ENCODE results near the gene TP53INP2. TPM values are rescaled to one million over a fixed set of nuclear protein-coding genes. Genes with fewer than 3 reads are reported as not detected.

Gene TP53INP2
- polyA plus RNA-seq, 3 donors, result 0.46 to 20.6 (median 0.66) TPM

GRCh38 chr20:34705397-34706301, 1.5 kb downstream of the TP53INP2 start:
- Histone ChIP-seq H3K27ac (ENCODE audit: low read depth in 1 of 2, low read length in 2 of 2) (peak overlapping the region in 1 of 2 donors; percentile 94), H3K4me2 (replicated peaks; ENCODE audit: extremely low read depth, low read length, poor library complexity, severe bottlenecking) (peak overlapping the region; percentile 93), H3K9me3 (replicated peaks in 1 of 2; ENCODE audit: control insufficient read depth in 1 of 2, insufficient read depth in 1 of 2, low read length in 2 of 2) (no peaks in the 10 kb centered on the region), H3K79me2 (ENCODE audit: insufficient read depth, low read length) (no peaks in the 10 kb centered on the region), H3K36me3 (replicated peaks in 1 of 2; ENCODE audit: control insufficient read depth in 1 of 2, insufficient read depth in 2 of 2, low read length in 2 of 2) (no peaks in the 10 kb centered on the region), H2AFZ (ENCODE audit: insufficient read depth, low read depth, low read length, poor library complexity, severe bottlenecking) (no peak overlapping the region), H3K4me3 (replicated peaks in 1 of 3; ENCODE audit: low read depth in 2 of 3, low read length in 3 of 3) (peak overlapping the region in 1 of 3 experiments; percentile 82), H3K4me1 (ENCODE audit: control insufficient read depth in 1 of 2, insufficient read depth in 2 of 2, low read length in 2 of 2) (peaks cover 36 to 50% of the 10 kb centered on the region in 2 donors), H3K9ac (ENCODE audit: insufficient read depth, low read length, poor library complexity, severe bottlenecking) (peak overlapping the region; percentile 98), H3K27me3 (ENCODE audit: control insufficient read depth in 2 of 2, insufficient read depth in 2 of 2, low read length in 2 of 2) (peaks cover 4 to 28% of the 10 kb centered on the region in 2 donors), H4K20me1 (ENCODE audit: insufficient read depth, low read length) (peaks cover 5% of the 10 kb centered on the region)
- intact Hi-C loops (cut with micrococcal nuclease), result loop anchor here (2.0 to 5.0 kb wide), 4 partner anchors 29 to 168 kb away; partner anchors contain the start of genes MAP1LC3A (in 1 of the 2) and PIGU (in 1 of the 2)
- Mint-ChIP-seq H3K4me3 (peak overlapping the region; percentile 86 to 92), H3K27ac (peak overlapping the region in 6 of 7 donors; percentile 94 to 97 (median 96)), H3K27me3 (ENCODE audit: low read depth in 3 of 3) (peaks cover 26 to 38% (median 30%) of the 10 kb centered on the region in 3 donors), H3K4me1 (peaks cover 46% of the 10 kb centered on the region), H3K36me3 (peaks cover 0 to 11% of the 10 kb centered on the region in 2 donors), H3K9me3 (no peaks in the 10 kb centered on the region)
- peak; percentile 41 for TF ChIP-seq CTCF (IDR thresholded peaks at IDR 0.05)
- DNase-seq, result peak; percentile 50 to 72 (median 51)
- WGBS (ENCODE audit: insufficient coverage), result 100% methylated on average over 1 of the region's 6 CpGs

GRCh38 chr20:34706302-34706875, 2.2 kb downstream of the TP53INP2 start:
- Histone ChIP-seq H3K79me2 (ENCODE audit: insufficient read depth, low read length) (no peaks in the 10 kb centered on the region), H3K27ac (ENCODE audit: low read depth in 1 of 2, low read length in 2 of 2) (no peak overlapping the region), H2AFZ (ENCODE audit: insufficient read depth, low read depth, low read length, poor library complexity, severe bottlenecking) (no peak overlapping the region), H3K9me3 (replicated peaks in 1 of 2; ENCODE audit: control insufficient read depth in 1 of 2, insufficient read depth in 1 of 2, low read length in 2 of 2) (no peaks in the 10 kb centered on the region), H3K4me2 (replicated peaks; ENCODE audit: extremely low read depth, low read length, poor library complexity, severe bottlenecking) (no peak overlapping the region), H3K4me1 (ENCODE audit: control insufficient read depth in 1 of 2, insufficient read depth in 2 of 2, low read length in 2 of 2) (peaks cover 38 to 51% of the 10 kb centered on the region in 2 donors), H3K36me3 (replicated peaks in 1 of 2; ENCODE audit: control insufficient read depth in 1 of 2, insufficient read depth in 2 of 2, low read length in 2 of 2) (no peaks in the 10 kb centered on the region), H3K9ac (ENCODE audit: insufficient read depth, low read length, poor library complexity, severe bottlenecking) (no peak overlapping the region), H3K4me3 (replicated peaks in 1 of 3; ENCODE audit: low read depth in 2 of 3, low read length in 3 of 3) (no peak overlapping the region), H4K20me1 (ENCODE audit: insufficient read depth, low read length) (peaks cover 5% of the 10 kb centered on the region), H3K27me3 (ENCODE audit: control insufficient read depth in 2 of 2, insufficient read depth in 2 of 2, low read length in 2 of 2) (peaks cover 6 to 30% of the 10 kb centered on the region in 2 donors)
- Mint-ChIP-seq H3K27me3 (ENCODE audit: low read depth in 3 of 3) (peaks cover 32 to 40% (median 33%) of the 10 kb centered on the region in 3 donors), H3K4me1 (peaks cover 48% of the 10 kb centered on the region), H3K9me3 (no peaks in the 10 kb centered on the region), H3K27ac (peak overlapping the region in 2 of 7 donors; percentile 48 to 96), H3K4me3 (no peak overlapping the region), H3K36me3 (peaks cover 0 to 13% of the 10 kb centered on the region in 2 donors)
- no peak for TF ChIP-seq CTCF (IDR thresholded peaks at IDR 0.05)
- no CpG with 5 or more reads among the region's 1 CpG for WGBS (ENCODE audit: insufficient coverage)
- intact Hi-C loops (cut with micrococcal nuclease), result loop anchor here (5.0 kb wide), 2 partner anchors 144 to 169 kb away; no protein-coding TSS in a partner anchor
- peak in 1 of 3 donors; percentile 24 for DNase-seq

Data from CD14-positive monocyte (primary cell).